H1 (cell line): ENCODE measurements around the gene SNED1. TPM values are rescaled to one million over a fixed set of nuclear protein-coding genes. Genes with fewer than 3 reads are reported as not detected.

ENCODE experiments used
- GABPA ChIP-seq: IDR thresholded peaks from 2 replicates; pipeline ENCODE4 v1.6.1; 2011; ENCODE audit warnings: mild to moderate bottlenecking, low read length, moderate library complexity, borderline replicate concordance; ENCODE audit not compliant: insufficient read depth
- KDM1A ChIP-seq: fragments of 200-600, 300-600 bp; sonication (generic); IDR thresholded peaks from 2 replicates; pipeline ENCODE4 v1.7.1; 2016; ENCODE audit warnings: mild to moderate bottlenecking, low read length, borderline replicate concordance
- KDM4A ChIP-seq: IDR thresholded peaks from one replicate; pipeline ENCODE4 v1.7.1; 2012; ENCODE audit warnings: low read depth, mild to moderate bottlenecking, moderate library complexity, low read length, inconsistent platforms; ENCODE audit not compliant: severe bottlenecking
- KDM5A ChIP-seq: fragments of 200-600 bp; IDR thresholded peaks from 2 replicates; pipeline ENCODE4 v1.7.1; 2012; ENCODE audit warnings: mild to moderate bottlenecking, low read length, inconsistent platforms, mixed read lengths
- NRF1 ChIP-seq: IDR thresholded peaks from 2 replicates; pipeline ENCODE4 v1.6.1; 2011; ENCODE audit warnings: mild to moderate bottlenecking, low read depth, low read length, improper control_type of control experiment
- RFX5 ChIP-seq: IDR thresholded peaks from 2 replicates; pipeline ENCODE4 v1.6.1; 2011; ENCODE audit warnings: low read depth, low read length, improper control_type of control experiment, borderline replicate concordance
- RNF2 ChIP-seq: fragments of 200-900, 300-1000 bp; sonication (generic); IDR thresholded peaks from 2 replicates; pipeline ENCODE4 v1.7.1; 2016; ENCODE audit warnings: borderline replicate concordance, low read depth, mild to moderate bottlenecking, antibody characterized with exemption, low read length; ENCODE audit not compliant: poor library complexity, severe bottlenecking; ENCODE audit errors: missing control alignments
- SP2 ChIP-seq: IDR thresholded peaks from 2 replicates; pipeline ENCODE4 v1.6.1; 2012; ENCODE audit warnings: mild to moderate bottlenecking, low read length, inconsistent platforms
- polyA plus RNA-seq, 7 experiments: library from polyadenylated mRNA; depleted of rRNA in 3 of 7; stranded (reverse) in 5 of 7; unstranded in 2 of 7; fragments of >200 nt in 5 of 7; fragments of 200-250 nt in 2 of 7; gene quantifications; 1 replicate in 5 of 7; 2 replicates in 1 of 7; 4 replicates in 1 of 7; pipeline versions ENCODE4 v1.2.1 to v1.2.3, GENCODE V29; 2011 to 2013; ENCODE audit warnings: missing spikeins in 2 of 7, mixed read lengths in 2 of 7
- total RNA-seq: library from RNA; stranded (reverse); fragmentation: NEBNext Ultra II Directional; extraction: Animal tissue kit (Norgen Biotek cat#: 25700); gene quantifications from 2 replicates; pipeline ENCODE4 v1.2.1, GENCODE V29; 2021

Gene SNED1
- total and polyA plus RNA-seq, 2 of the 8 experiments (the other 6 are each of a cell fraction or from before 2014, with no cell fraction given), result 1.9 TPM

GRCh38 chr2:241087420-241088268 is 89.2 kb downstream of the SNED1 start (continued):
- TF ChIP-seq RNF2 (no peak), KDM1A (no peak), KDM5A (no peak), NRF1 (no peak), SP2 (no peak), KDM4A (no peak), GABPA (no peak), RFX5 (no peak)
- TF ChIP-seq, all 59 proteins: peak for 0
